Testis (tissue), 2 donors: Measurements from ENCODE around the gene CCL27.

Experiments
- CTCF ChIP-seq, 3 experiments: fragments of 450-650 bp in 2 of 3; fragments of 200-600 bp in 1 of 3; sonication (generic) in 1 of 3; IDR thresholded peaks; one replicate each; pipeline ENCODE4 v1.5.1; 2016 to 2019; ENCODE audit warnings: antibody characterized with exemption in 3 of 3, mild to moderate bottlenecking in 2 of 3, moderate library complexity in 1 of 3
- POLR2A ChIP-seq: fragments of 450-650 bp; IDR thresholded peaks from one replicate; pipeline ENCODE4 v1.6.1; 2017; ENCODE audit warnings: antibody characterized with exemption, mild to moderate bottlenecking, moderate library complexity

GRCh38 chr9:34671307-34671706 is 8.8 kb upstream of the CCL27 start:
- TF ChIP-seq CTCF (IDR thresholded peaks at IDR 0.05), result no peak
- no peak for TF ChIP-seq POLR2A
